NCI-H2196 treated with DMSO at 0.1 percent for 48 hours (cell line): ENCODE data around the gene DMPK.
A peak's percentile ranks its signal among the peaks of the same experiment; 100 is the strongest.

ENCODE experiments used
- DNase-seq: peaks from one replicate; lab custom pipeline; 2025; ENCODE audit not compliant: unreplicated experiment; lab: John Stamatoyannopoulos, UW

Gene DMPK

GRCh38 chr19:45789035-45789786 is 6.9 kb upstream of the DMPK start:
- DNase-seq, result no peak

GRCh38 chr19:45786533-45786894 is 4.2 kb upstream of the DMPK start:
- DNase-seq, result no peak

GRCh38 chr19:45785781-45786532 is 3.7 kb upstream of the DMPK start:
- no peak for DNase-seq

- DNase-seq, result no peak
Measured at GRCh38 chr19:45785097-45785496, 2.8 kb upstream of the DMPK start.

- no peak for DNase-seq
Measured at GRCh38 chr19:45784096-45784495, 1.8 kb upstream of the DMPK start.

- no peak for DNase-seq
Measured at GRCh38 chr19:45782820-45783785, 813 bp upstream of the DMPK start.

- peak; percentile 68 for DNase-seq
Measured at GRCh38 chr19:45781214-45782161, 802 bp downstream of the DMPK start.

GRCh38 chr19:45780448-45781213 is 1.7 kb downstream of the DMPK start:
- no peak for DNase-seq

- DNase-seq, result no peak
Measured at GRCh38 chr19:45780146-45780447, 2.2 kb downstream of the DMPK start.

- DNase-seq, result peak; percentile 75
Measured at GRCh38 chr19:45779231-45780145, 2.8 kb downstream of the DMPK start.

- DNase-seq, result no peak
Measured at GRCh38 chr19:45778010-45778661, 4.2 kb downstream of the DMPK start.

- no peak for DNase-seq
Measured at GRCh38 chr19:45777395-45777961, 4.8 kb downstream of the DMPK start.

GRCh38 chr19:45774765-45775164 is 7.5 kb downstream of the DMPK start:
- no peak for DNase-seq

GRCh38 chr19:45773384-45773783 is 8.9 kb downstream of the DMPK start:
- no peak for DNase-seq

GRCh38 chr19:45772912-45773311 is 9.4 kb downstream of the DMPK start:
- no peak for DNase-seq

- DNase-seq, result no peak
Measured at GRCh38 chr19:45772130-45772840, 10.0 kb downstream of the DMPK start.

- no peak for DNase-seq
Measured at GRCh38 chr19:45771311-45771933, 10.9 kb downstream of the DMPK start.
